ENCODE results near the gene SYP.

- TF ChIP-seq CTCF (IDR thresholded peaks at IDR 0.05) (no peak), POLR2A (IDR thresholded peaks at IDR 0.05) (no peak)
Measured at GRCh38 chrX:49233887-49234555, 34.0 kb upstream of the SYP start.
